Fibroblast of skin of left quadriceps (primary cell): ENCODE results near the gene TAS1R2.

Experiments used
- DNase-seq, 2 experiments: peaks; one replicate each; pipeline ENCODE4 v3.0.0-alpha.2; 2013; ENCODE audit warnings: low read depth in 2 of 2

The TAS1R2 gene

GRCh38 chr1:18802231-18802630 is 57.2 kb downstream of the TAS1R2 start:
- no peak for DNase-seq

- no peak for DNase-seq
These were observed 59.2 kb downstream of the TAS1R2 start for GRCh38 chr1:18800258-18800657.

DNA sequence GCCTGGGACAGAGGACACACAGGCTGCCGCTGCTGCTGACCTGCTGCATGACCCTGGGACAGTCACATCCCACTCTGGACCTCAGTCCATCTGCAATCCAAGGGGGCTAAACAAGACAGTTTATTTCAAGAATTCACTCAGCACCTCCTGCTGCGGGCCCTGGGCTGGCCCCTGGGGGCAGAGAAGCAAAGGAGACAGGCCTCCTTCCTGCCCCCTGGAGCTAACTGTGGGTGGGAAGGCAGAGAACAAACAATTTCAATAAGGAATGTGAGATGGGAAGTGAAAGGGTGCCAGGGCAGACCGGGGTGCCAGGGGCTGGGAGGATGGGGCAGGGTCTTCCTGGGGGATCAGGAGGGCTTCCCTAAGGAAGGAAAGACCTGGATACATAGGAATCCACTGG is 60.0 kb downstream of the TAS1R2 start:
- no peak for DNase-seq

- no peak for DNase-seq
These were observed 60.5 kb downstream of the TAS1R2 start for GRCh38 chr1:18798946-18799345.

DNA sequence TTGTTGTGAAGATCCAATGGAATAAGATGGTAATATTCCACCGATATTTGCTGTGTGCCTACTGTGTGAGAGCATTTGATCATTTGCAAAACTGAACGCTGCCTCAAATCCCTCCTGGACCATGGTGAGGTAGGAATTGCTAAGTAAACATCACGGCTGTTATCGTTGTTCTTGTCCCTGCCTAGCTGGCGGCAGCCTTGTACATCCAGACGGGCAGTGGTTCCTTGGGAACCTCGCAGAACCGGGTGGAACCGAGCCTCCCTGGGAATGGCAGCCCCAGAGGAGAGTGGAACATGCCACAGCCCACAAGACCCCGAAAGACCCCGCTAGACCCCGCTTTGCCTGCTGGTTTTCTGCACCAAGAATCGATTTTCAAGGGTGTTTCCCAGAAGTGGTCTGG is 60.9 kb downstream of the TAS1R2 start:
- no peak for DNase-seq

DNA sequence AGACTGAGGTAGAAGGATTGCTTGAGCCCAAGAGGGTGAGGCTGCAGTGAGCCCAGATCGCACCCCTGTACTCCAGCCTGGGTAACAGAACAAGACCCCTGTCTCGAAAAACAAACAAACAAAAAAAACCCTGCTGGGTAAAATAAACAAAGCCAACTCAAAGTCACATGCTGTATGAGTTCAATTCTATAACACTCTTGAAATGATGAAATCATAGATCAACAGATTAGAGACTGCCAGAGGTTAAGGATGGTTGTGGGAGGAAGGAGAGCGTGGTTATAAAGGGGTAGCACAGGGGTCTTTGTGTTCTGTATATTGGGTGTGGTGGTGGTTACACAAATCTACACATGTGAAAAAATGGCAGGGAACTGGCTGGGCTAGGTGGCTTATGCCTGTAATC is 62.5 kb downstream of the TAS1R2 start:
- no peak for DNase-seq

GRCh38 chr1:18795002-18795689 is 64.3 kb downstream of the TAS1R2 start:
- DNase-seq, result no peak

DNA sequence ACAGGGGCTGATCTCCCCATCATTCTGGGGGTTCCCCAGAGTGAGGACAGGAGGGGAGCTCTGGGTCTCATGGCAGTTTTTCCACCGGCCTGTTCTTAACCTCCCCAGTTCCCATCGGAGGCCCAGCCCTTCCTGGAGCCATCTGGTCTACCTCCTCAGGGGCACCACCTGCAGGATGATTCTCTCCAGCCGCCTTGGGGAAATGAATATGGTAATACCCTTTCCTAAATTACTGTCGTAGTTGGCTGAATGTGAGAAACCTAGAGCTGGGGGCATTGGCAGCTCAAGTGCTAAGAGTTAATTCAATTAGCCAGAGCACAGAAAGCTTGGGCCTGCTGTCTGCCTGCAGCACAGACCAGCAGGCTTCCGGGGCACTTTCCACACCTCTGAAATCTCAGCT is 64.9 kb downstream of the TAS1R2 start:
- no peak for DNase-seq

DNA sequence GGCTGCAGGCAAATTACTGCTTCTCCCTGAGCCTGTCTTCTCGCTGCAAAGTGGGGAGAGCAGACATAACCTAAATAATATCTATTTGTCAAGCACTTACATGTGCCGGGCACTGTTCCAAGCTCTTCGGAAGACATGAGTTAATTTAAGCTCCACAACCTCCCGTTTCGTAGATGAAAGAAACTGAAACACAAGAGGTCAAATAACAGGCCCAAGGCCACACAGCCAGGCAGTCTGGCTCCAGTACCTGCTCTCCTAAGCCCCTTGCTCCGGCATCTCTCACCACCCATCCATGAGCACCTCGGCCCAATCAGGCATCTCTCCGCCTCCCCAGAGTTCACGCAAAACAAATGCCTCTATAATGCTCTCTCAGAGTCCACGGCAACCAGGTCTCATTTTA is 65.4 kb downstream of the TAS1R2 start:
- DNase-seq, result no peak

- no peak for DNase-seq
These were observed 66.3 kb downstream of the TAS1R2 start for GRCh38 chr1:18793164-18793563.

DNA sequence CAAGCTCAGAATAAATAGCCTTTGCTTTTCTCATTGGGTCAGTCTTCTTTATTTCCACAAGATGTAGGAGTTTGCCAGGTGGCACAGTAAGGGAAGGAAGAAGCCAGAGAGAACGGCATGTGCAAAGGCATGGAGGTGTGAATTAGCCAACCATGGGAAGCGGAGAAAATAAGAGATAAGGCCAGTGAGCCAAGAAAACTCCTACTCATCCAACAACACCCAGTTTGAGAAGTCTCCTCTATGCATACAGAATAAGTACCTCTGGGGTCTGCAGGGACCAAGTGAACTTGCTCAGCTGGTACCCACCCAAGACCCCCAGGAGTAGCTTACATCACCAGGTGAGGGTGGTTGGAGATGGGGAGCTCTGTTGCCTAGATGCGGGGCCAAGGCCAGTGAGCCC is 66.7 kb downstream of the TAS1R2 start:
- DNase-seq, result no peak
